Endothelial cell of umbilical vein (primary cell): Measurements from ENCODE around the gene GPATCH2L. TPM values are rescaled to one million over a fixed set of nuclear protein-coding genes. Genes with fewer than 3 reads are reported as not detected.

ENCODE experiments used
- BruUV-seq: library from RNA; stranded (reverse); fragments of 400-500 nt; replicated peaks from 2 replicates; lab custom pipeline; 2021; lab: Mats Ljungman, UMichigan
- CTCF ChIA-PET: fragments of 300-600, 350-600 bp; sonication (Branson Sonifier 250); formaldehyde crosslinking; loops from one replicate; lab custom pipeline; 2021; ENCODE audit warnings: antibody characterized with exemption, inconsistent platforms; lab: Charles Lee
- POLR2A ChIA-PET: fragments of 300-600, 350-600 bp; sonication (Branson Sonifier 250); formaldehyde crosslinking; loops from one replicate; lab custom pipeline; 2021; ENCODE audit warnings: antibody characterized with exemption, inconsistent platforms; lab: Charles Lee
- DNase-seq: peaks from one replicate; pipeline ENCODE4 v3.0.0-alpha.2; 2011; ENCODE audit warnings: low read depth, low spot score
- FAIRE-seq: peaks from 2 replicates; lab custom pipeline; 2011; peaks lifted over from hg19 to GRCh38; lab: Jason Lieb, UNC
- H2AFZ ChIP-seq: 2 replicates; pipeline ENCODE4 v1.6.0; 2012; ENCODE audit warnings: low read depth, low read length, control low read depth, inconsistent platforms
- H3K27ac ChIP-seq: 2 replicates; pipeline ENCODE4 v1.5.1; 2011; ENCODE audit warnings: low read depth, mild to moderate bottlenecking, control low read depth, low read length, moderate library complexity; ENCODE audit not compliant: insufficient read depth
- H3K27me3 ChIP-seq, 2 experiments: 2 replicates each; pipeline versions ENCODE4 v1.6.0 to v1.6.1; 2011; ENCODE audit warnings: low read length in 2 of 2, mixed read lengths in 1 of 2; ENCODE audit not compliant: control insufficient read depth in 2 of 2, insufficient read depth in 2 of 2
- H3K36me3 ChIP-seq, 2 experiments: 2 replicates in 1 of 2; 3 replicates in 1 of 2; pipeline ENCODE4 v1.5.1; 2011; ENCODE audit warnings: low read length in 2 of 2, mild to moderate bottlenecking in 1 of 2, moderate library complexity in 1 of 2; ENCODE audit not compliant: control insufficient read depth in 2 of 2, insufficient read depth in 2 of 2; ENCODE audit errors: extremely low read depth in 1 of 2
- H3K4me1 ChIP-seq: 3 replicates; pipeline ENCODE4 v1.5.1; 2011; ENCODE audit warnings: mild to moderate bottlenecking, low read length; ENCODE audit not compliant: control insufficient read depth, insufficient read depth; ENCODE audit errors: extremely low read depth
- H3K4me2 ChIP-seq: 2 replicates; pipeline ENCODE4 v1.6.1; 2011; ENCODE audit warnings: low read length, control low read depth, mixed read lengths; ENCODE audit not compliant: insufficient read depth
- H3K4me3 ChIP-seq, 3 experiments: fragments of 200-600 bp in 1 of 3; sonication (generic), shearing (Covaris generic) in 1 of 3; replicated peaks in 1 of 3; 2 replicates each; pipeline ENCODE4 v1.5.1; 2011 to 2016; ENCODE audit warnings: control low read depth in 3 of 3, low read length in 3 of 3, mild to moderate bottlenecking in 2 of 3, inconsistent platforms in 1 of 3, low read depth in 1 of 3, moderate library complexity in 1 of 3; ENCODE audit not compliant: insufficient read depth in 1 of 3
- H3K79me2 ChIP-seq: 2 replicates; pipeline ENCODE4 v1.6.0; 2012; ENCODE audit warnings: low read length, inconsistent platforms; ENCODE audit not compliant: control insufficient read depth, insufficient read depth
- H3K9ac ChIP-seq: replicated peaks from 2 replicates; pipeline ENCODE3; 2011; ENCODE audit warnings: low read length, control low read depth; ENCODE audit not compliant: insufficient read depth; ENCODE audit errors: extremely low read depth
- H3K9me1 ChIP-seq: replicated peaks from 3 replicates; pipeline ENCODE4 v1.6.0; 2011; ENCODE audit warnings: mild to moderate bottlenecking, low read length; ENCODE audit not compliant: control insufficient read depth, insufficient read depth; ENCODE audit errors: extremely low read depth
- H3K9me3 ChIP-seq: replicated peaks from 2 replicates; pipeline ENCODE4 v1.5.1; 2012; ENCODE audit warnings: low read length, inconsistent platforms; ENCODE audit not compliant: control insufficient read depth, insufficient read depth
- H4K20me1 ChIP-seq: replicated peaks from 2 replicates; pipeline ENCODE3; 2011; ENCODE audit warnings: mild to moderate bottlenecking, low read length; ENCODE audit not compliant: control insufficient read depth, insufficient read depth; ENCODE audit errors: extremely low read depth
- CTCF ChIP-seq, 2 donors: IDR thresholded peaks; 1 replicate in 1 of 2; 2 replicates in 1 of 2; pipeline ENCODE4 v1.5.1; 2011; ENCODE audit warnings: low read length in 2 of 2, mild to moderate bottlenecking in 2 of 2, moderate library complexity in 2 of 2, control low read depth in 1 of 2, inconsistent platforms in 1 of 2, low read depth in 1 of 2; ENCODE audit not compliant: insufficient read depth in 1 of 2; ENCODE audit errors: extremely low read depth in 1 of 2
- EZH2 ChIP-seq: IDR thresholded peaks from 2 replicates; pipeline ENCODE4 v1.6.1; 2012; ENCODE audit warnings: borderline replicate concordance, low read depth, mild to moderate bottlenecking, moderate library complexity, low read length, inconsistent platforms; ENCODE audit not compliant: severe bottlenecking
- FOS ChIP-seq: IDR thresholded peaks from 2 replicates; pipeline ENCODE4 v1.6.1; 2011; ENCODE audit warnings: mild to moderate bottlenecking, low read length, moderate library complexity, borderline replicate concordance; ENCODE audit not compliant: insufficient read depth
- GATA2 ChIP-seq: IDR thresholded peaks from 2 replicates; pipeline ENCODE4 v1.7.0; 2011; ENCODE audit warnings: low read depth, mild to moderate bottlenecking, moderate library complexity, mixed read lengths, low read length; ENCODE audit not compliant: insufficient read length, insufficient read depth
- JUN ChIP-seq: IDR thresholded peaks from 2 replicates; pipeline ENCODE4 v1.6.1; 2011; ENCODE audit warnings: borderline replicate concordance, low read depth; ENCODE audit not compliant: insufficient read length, insufficient read depth
- MAX ChIP-seq: IDR thresholded peaks from 2 replicates; pipeline ENCODE4 v1.6.1; 2011; ENCODE audit not compliant: insufficient read depth, insufficient read length
- MYC ChIP-seq: IDR thresholded peaks from one replicate; pipeline ENCODE4 v1.6.1; 2011; ENCODE audit warnings: mild to moderate bottlenecking, low read depth, low read length
- POLR2A ChIP-seq: IDR thresholded peaks from 2 replicates; pipeline ENCODE4 v1.6.1; 2012; ENCODE audit warnings: low read depth, mild to moderate bottlenecking, control low read depth, low read length
- POLR2AphosphoS5 ChIP-seq: IDR thresholded peaks from 2 replicates; pipeline ENCODE4 v1.6.1; 2012; ENCODE audit warnings: low read depth, mild to moderate bottlenecking, control low read depth, low read length, moderate library complexity; ENCODE audit not compliant: insufficient read depth
- dilution Hi-C: fragments of 300-500 bp; cut with MboI; formaldehyde crosslinking; loops from one replicate; pipeline ENCODE4 v1.15.0; 2019; ENCODE audit warnings: low sequenced_read_pairs; ENCODE audit not compliant: extremely low pct_ligation_motif_present
- intact Hi-C: fragments of 100-400 bp; cut with micrococcal nuclease; formaldehyde crosslinking; loops from one replicate; pipeline ENCODE4 v1.10.0; 2022
- polyA plus RNA-seq, 4 experiments: library from polyadenylated mRNA; depleted of rRNA in 3 of 4; stranded (reverse) in 3 of 4; unstranded in 1 of 4; fragments of >200 nt; gene quantifications; 2 replicates each; pipeline versions ENCODE4 v1.2.1 to v1.2.3, GENCODE V29; 2011 to 2012; ENCODE audit warnings: missing spikeins in 1 of 4
- total RNA-seq: library from RNA; stranded (reverse); gene quantifications from 2 replicates; pipeline ENCODE4 v1.2.3, GENCODE V29; 2021

GPATCH2L gene
- total and polyA plus RNA-seq, 2 donors (not counting 3 experiments of a cell fraction or from before 2014, with no cell fraction given), result 23.3 to 40.0 TPM

- ChIA-PET POLR2A (no interaction called here), CTCF (interaction anchor here (0.6 to 1.4 kb wide), 3 partner anchors 44 to 461 kb away, joined by 3 to 4 read pairs (median 3); no protein-coding TSS in a partner anchor)
- intact Hi-C loops (no loop called here), dilution Hi-C loops (no loop called here)
- Histone ChIP-seq H3K36me3 (no peaks in the 10 kb centered on the region), H3K4me2 (no peak overlapping the region), H3K27me3 (peaks cover 41 to 49% of the 10 kb centered on the region in 2 experiments), H2AFZ (no peak overlapping the region), H3K9ac (no peak overlapping the region), H3K4me3 (no peak overlapping the region), H3K4me1 (no peaks in the 10 kb centered on the region), H4K20me1 (no peaks in the 10 kb centered on the region), H3K9me3 (no peaks in the 10 kb centered on the region), H3K79me2 (no peaks in the 10 kb centered on the region), H3K9me1 (no peaks in the 10 kb centered on the region), H3K27ac (no peak overlapping the region)
- no peak for DNase-seq
- TF ChIP-seq MAX (no peak), FOS (no peak), CTCF (IDR thresholded peaks at IDR 0.05; ENCODE audit: extremely low read depth in 1 of 2, insufficient read depth in 1 of 2, low read depth in 1 of 2, low read length in 2 of 2) (no peak), JUN (no peak), POLR2A (no peak), POLR2AphosphoS5 (no peak), EZH2 (no peak), GATA2 (no peak), MYC (no peak)
- FAIRE-seq, result no peak
- no TSS peak for BruUV-seq
Observed at GRCh38 chr14:76138119-76138757, 13.5 kb upstream of the GPATCH2L start.
